Transverse colon (tissue), 4 donors: ENCODE results near the gene ZNRF3.

Experiments
- EP300 ChIP-seq: sonication (generic); formaldehyde crosslinking; IDR thresholded peaks from one replicate; pipeline ENCODE4 v1.6.1; 2017; ENCODE audit warnings: antibody characterized with exemption, low read depth
- POLR2A ChIP-seq: fragments of 450-650 bp; IDR thresholded peaks from one replicate; pipeline ENCODE4 v1.6.1; 2016; ENCODE audit warnings: antibody characterized with exemption, mild to moderate bottlenecking, moderate library complexity
- POLR2AphosphoS5 ChIP-seq, 3 donors: sonication (generic); formaldehyde crosslinking; IDR thresholded peaks; one replicate each; pipeline ENCODE4 v1.6.1; 2016; ENCODE audit warnings: antibody characterized with exemption in 3 of 3
- TF ChIP-seq, protein P1 (sequence below), 5 experiments: fragments of 200-600 bp in 3 of 5; fragments of 450-650 bp in 2 of 5; sonication (generic) in 3 of 5; IDR thresholded peaks; 1 replicate in 2 of 5; 2 replicates in 3 of 5; pipeline ENCODE4 v1.5.1; 2016 to 2017; ENCODE audit warnings: antibody characterized with exemption in 5 of 5, inconsistent platforms in 3 of 5, mild to moderate bottlenecking in 2 of 5, moderate library complexity in 1 of 5

DNA sequence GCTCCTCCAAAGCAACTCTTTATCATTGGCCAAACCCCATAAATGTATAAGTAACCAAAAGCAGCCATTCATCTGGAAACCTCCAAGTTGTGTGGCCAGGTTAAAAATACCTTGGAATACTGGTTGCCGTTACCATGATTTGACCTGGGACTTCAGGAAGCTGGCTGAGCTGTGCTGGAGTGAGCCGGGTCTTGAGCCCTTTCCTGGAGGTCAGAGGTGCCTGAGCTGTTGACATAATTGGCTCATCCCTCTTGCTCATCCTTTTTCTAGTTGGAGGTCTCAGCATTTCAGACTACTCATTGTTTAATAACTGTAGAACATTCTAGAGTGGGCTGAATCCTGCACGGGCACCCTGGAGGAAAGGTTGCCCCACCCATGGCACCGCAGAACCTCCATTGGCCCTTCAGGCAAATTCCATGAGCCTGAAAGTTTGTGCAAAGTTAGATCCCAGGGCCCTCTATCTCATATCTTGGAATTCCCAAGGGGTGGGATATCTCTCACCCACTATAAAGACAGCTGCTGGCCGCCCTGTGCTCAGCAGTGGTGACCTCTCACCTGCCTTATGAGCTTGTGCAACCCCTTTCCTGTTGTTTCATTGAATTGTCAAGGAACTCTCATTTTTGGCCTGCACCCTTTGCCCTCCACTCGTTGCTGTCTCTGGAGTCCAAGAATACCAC lies 101.2 kb downstream of the ZNRF3 start:
- TF ChIP-seq EP300: no peak
- TF ChIP-seq, protein P1, sequence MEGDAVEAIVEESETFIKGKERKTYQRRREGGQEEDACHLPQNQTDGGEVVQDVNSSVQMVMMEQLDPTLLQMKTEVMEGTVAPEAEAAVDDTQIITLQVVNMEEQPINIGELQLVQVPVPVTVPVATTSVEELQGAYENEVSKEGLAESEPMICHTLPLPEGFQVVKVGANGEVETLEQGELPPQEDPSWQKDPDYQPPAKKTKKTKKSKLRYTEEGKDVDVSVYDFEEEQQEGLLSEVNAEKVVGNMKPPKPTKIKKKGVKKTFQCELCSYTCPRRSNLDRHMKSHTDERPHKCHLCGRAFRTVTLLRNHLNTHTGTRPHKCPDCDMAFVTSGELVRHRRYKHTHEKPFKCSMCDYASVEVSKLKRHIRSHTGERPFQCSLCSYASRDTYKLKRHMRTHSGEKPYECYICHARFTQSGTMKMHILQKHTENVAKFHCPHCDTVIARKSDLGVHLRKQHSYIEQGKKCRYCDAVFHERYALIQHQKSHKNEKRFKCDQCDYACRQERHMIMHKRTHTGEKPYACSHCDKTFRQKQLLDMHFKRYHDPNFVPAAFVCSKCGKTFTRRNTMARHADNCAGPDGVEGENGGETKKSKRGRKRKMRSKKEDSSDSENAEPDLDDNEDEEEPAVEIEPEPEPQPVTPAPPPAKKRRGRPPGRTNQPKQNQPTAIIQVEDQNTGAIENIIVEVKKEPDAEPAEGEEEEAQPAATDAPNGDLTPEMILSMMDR (IDR thresholded peaks at IDR 0.05): no peak
- TF ChIP-seq POLR2AphosphoS5 (IDR thresholded peaks at IDR 0.05): no peak
- TF ChIP-seq POLR2A: no peak
